HG02852 (cell line): Measurements from ENCODE around the gene AGPAT3.

Source experiments
- ATAC-seq: cut with Tn5 transposase; IDR thresholded peaks from one replicate; pipeline ENCODE4 v1.9.1; 2021; ENCODE audit warnings: mild to moderate bottlenecking, moderate library complexity; ENCODE audit not compliant: unreplicated experiment

AGPAT3 gene

GRCh38 chr21:43951911-43952703 is 87.1 kb downstream of the AGPAT3 start:
- ATAC-seq = no peak

- no peak for ATAC-seq
Measured at GRCh38 chr21:43953021-43953420, 88.0 kb downstream of the AGPAT3 start.

- no peak for ATAC-seq
Measured at GRCh38 chr21:43954042-43954441, 89.0 kb downstream of the AGPAT3 start.

GRCh38 chr21:43954896-43955295 is 89.9 kb downstream of the AGPAT3 start:
- no peak for ATAC-seq

GRCh38 chr21:43956019-43956669 is 91.1 kb downstream of the AGPAT3 start:
- no peak for ATAC-seq

- ATAC-seq = no peak
Measured at GRCh38 chr21:43956670-43957035, 91.6 kb downstream of the AGPAT3 start.

GRCh38 chr21:43957128-43957571 is 92.1 kb downstream of the AGPAT3 start:
- no peak for ATAC-seq

GRCh38 chr21:43957611-43958362 is 92.8 kb downstream of the AGPAT3 start:
- no peak for ATAC-seq

GRCh38 chr21:43958364-43959158 is 93.5 kb downstream of the AGPAT3 start:
- no peak for ATAC-seq

GRCh38 chr21:43959231-43960116 is 94.5 kb downstream of the AGPAT3 start:
- ATAC-seq = no peak

- ATAC-seq = no peak
Measured at GRCh38 chr21:43961382-43961909, 96.4 kb downstream of the AGPAT3 start.

GRCh38 chr21:43965911-43966585 is 101.0 kb downstream of the AGPAT3 start:
- ATAC-seq = no peak

- no peak for ATAC-seq
Measured at GRCh38 chr21:43966946-43967512, 102.0 kb downstream of the AGPAT3 start.

GRCh38 chr21:43967981-43968380 is 103.0 kb downstream of the AGPAT3 start:
- ATAC-seq = no peak

- no peak for ATAC-seq
Measured at GRCh38 chr21:43968410-43969114, 103.5 kb downstream of the AGPAT3 start.

- ATAC-seq = no peak
Measured at GRCh38 chr21:43969115-43969444, 104.1 kb downstream of the AGPAT3 start.

GRCh38 chr21:43970551-43970950 is 105.5 kb downstream of the AGPAT3 start:
- ATAC-seq = no peak
